Stimulated activated naive CD8-positive, alpha-beta T cell treated with anti-CD3 and anti-CD28 coated beads, Interleukin-15, Interleukin-2, amounts not matched to agents 100 U/mL and 50 U/mL, for 24 hours (primary cell): ENCODE measurements around the gene SHB.
"Not testable (repeated sequence)": the region's sequence is repeated elsewhere in the genome, so short reads cannot be mapped to it uniquely, and the experiment has no call there.

Experiments
- ATAC-seq: fragments of 150-1000 bp; cut with Tn5 transposase; one replicate; pipeline ENCODE4 v1.10.0; 2021
- DNase-seq: peaks from one replicate; pipeline ENCODE4 v3.0.0; 2021

SHB gene

DNA sequence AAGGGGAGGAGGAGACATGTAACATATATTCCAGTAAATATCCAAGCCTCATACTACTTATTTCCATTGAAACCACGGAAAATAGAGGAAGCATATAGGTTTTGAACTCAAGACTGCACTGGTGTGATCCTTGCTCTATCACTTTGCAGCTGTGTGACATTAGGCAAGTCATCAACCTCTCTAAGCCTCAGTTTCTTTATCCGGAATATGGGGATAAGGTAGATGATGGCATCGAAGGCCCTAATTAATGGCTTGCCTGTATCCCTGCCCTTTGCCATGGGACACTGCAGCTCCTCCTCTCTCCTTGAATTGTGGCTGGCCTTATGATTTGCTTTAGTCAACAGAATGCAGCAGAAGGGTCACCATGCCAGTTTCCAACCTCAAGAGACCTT, 6.9 kb downstream of the SHB start:
- DNase-seq (no peak), ATAC-seq (no peak)

DNA sequence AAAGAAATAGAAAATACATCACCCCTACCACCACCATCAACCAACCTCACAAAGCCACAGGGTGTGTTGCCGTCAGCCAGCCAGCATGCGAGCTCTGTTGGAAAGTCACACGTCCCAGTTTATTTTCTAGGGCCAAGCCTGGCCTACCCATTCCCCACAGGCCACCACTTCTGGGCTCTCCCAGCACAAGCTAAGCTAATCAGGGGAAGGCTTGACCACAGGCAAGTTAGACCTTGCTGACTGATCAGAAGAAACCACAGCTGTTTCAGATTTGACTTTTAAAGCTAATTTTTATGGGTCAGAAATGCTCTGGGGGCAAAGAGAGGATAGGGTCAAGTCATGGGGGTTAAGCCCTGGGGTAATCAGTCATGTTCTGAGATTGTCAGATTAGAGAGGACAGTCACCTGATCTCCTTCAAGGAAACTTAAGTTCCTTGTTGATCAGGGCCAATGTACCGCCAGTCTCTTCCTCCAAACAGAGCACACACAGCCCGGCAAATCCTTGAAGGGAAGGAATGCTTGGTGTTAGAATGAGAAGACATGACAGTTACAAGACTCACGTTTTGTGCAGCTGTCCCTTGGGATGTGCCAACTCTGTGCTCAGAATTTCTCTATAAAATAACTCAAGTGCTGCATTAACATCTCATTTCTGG, 7.6 kb downstream of the SHB start:
- no peak for ATAC-seq
- no peak for DNase-seq

DNA sequence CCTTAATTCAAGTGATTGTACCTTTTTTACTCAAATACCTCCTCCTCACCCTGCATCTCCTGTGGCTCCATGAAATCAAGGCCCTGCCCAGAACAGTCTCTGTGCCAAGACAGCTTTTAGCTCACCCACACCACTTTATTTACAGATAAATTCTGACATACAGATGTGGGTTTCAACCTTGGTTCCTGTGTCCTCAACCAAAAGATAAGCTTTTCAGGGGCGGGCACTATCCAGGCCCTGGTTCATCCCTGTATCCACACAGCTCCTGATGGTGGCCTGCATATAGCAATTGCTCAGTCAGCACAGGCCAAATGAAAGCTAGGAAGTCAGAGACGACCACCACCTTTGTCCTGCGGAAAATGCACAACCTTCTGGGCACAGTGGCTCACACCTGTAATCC, 8.3 kb downstream of the SHB start:
- no peak for ATAC-seq
- no peak for DNase-seq

DNA sequence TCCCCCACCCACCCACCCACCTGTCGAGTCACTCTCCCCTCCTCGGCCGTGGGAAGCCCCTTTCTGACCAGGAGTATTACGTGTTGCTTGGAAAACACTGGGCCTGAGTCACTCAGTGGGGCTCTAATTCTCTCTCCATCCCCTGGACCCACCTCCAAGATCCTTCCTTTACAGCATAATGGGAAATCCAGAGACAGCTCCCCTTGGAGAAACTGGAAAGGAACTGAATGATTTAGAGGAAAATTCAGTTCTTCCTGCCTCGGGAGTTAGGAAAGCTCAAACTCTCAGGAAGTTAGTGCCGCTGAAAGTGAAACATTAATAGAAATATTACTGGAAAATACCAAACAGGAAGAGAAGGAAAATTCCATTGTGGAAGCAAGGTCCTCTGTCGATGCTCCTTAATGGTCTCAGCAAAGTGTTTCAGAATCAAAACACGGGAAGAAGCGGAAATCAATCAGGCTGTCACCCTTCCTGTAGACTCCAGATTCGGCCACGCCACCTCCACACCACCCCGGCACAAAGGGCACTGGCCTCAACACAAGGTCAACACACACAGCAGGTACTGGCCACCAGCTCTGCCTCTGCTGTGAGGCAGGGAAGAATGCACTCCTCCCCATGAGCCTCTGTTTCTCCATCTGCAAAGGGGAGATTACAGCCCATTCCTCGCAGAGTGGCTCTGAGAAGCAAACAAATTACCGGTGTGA, 9.6 kb downstream of the SHB start:
- DNase-seq: no peak

DNA sequence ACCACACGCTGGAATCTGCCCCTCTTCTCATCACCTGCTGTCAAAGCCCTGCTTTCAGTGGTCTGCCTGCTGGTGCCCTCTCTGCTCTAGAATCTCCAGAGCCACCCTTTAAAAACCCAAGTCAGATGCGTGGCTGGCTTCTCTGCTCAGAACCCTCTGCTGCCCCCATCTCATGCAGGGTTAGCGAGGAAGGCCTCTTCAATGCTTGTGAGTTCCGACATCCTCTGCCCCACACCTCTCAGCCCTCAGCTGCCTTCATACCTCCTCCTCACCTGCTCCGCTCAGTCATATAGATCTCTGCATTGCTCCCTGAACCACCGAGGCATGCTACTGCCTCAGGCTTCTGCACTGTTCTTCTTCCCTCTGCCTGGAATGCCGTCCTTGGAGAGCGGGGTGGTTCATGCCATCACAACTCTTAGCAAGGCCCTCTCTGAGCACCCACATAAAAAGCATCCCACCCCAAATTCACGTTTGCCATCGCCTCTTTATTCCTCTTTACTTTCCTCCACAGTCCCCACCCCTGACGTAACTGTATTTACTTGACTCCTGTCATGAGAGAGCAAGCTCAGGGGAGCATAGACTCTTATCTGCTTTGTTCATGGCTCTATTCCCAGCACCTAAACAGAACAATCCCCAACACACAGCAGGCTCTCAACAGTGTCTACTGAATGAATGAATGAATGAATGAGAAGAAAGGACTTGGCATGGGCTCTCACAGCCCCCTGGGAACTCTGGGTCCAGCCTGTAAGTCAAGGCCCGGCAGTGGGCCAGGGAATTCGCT, 10.4 kb downstream of the SHB start:
- DNase-seq: no peak
- ATAC-seq: no peak

More for the DNA sequence above, 9.6 kb downstream of the SHB start:
- ATAC-seq: no peak

DNA sequence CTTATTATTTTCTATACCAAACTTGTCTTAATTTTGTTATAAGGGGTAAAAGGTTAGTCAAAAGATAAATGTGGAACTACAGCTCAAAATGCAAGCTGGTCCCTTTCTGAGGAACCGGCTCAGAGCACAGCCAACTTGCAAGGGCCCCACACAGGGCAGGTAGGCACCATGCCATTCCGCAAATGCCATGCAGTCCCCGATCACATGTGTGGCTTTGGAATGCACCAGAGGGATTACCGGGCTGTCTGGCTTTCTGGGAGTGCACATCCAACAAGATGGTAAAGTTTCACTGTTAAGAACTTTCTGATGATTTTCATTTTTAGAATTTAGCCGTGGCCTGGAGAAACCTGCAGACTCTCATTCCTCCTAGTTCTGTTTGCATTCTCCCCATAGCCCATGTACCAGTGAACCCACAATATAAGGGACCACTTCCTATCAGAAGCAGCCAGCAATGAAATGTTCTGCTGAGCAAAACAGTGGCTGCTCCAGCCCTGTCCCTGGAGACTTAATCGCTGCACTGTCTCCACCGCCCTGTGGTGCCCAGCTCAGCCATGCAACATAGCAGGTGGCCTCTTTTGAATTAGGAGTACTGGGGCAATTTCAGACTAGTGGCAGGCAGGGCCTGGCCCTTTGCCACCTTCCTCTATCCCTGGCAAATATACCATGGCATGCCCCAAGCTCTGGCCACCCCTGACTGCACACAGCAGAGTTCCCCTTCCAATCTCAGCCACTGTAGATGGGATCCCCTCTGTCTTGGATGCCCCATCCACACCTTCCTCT, 11.4 kb downstream of the SHB start:
- DNase-seq (no peak), ATAC-seq (no peak)

DNA sequence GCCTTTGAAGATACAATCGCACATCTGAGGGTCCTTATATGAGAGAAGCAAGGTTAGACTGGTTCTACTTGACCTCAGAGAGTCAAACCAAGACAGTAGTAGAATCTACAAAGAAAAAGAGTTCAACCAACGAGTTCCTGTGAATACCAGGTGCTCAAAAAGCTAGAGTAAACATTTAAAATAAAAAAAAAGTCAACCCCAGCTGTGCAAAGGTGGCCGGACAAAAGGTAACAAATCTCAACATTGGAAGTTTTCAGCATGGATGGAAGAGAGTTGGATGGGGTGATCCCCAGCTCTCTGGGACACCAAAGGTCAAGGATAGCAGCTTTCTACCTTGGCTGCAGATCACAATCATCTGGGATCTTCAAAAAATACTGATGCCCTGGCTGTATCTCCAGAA, 14.4 kb downstream of the SHB start:
- DNase-seq (no peak), ATAC-seq (no peak)

DNA sequence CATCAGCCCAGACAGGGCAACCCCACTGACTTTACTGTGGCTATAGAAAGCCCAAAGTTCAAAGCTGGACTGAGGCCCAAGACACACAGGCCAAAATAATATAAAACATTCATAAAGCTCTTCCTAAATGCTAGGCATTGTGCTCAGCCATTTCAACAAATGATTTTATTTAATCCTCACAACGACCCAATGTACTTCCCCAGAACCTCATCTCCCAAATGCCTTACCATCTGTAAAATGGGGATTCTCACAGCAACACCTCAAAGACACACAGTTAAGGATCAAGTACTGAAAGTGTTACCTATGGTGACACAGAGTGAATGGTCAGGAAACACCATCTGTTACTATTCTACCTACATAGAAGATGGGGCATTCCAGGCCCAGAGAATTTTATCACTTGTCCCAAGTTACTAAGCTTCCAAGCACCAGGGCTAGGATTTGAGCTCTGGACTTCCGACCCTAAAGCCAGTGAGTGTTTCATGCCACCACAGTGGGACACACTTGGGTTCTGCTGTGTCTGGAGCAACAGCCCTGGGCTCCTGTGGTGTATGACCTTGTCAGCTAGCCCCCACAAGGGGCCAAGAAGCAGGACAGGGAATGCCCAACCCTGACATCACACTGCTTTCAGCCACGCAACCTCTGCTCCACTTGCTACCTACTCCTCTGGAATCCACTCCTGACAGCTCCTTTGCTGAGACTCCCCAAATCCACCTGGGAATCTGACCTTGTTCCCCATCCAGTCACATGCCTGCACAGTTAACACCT, 15.1 kb downstream of the SHB start:
- DNase-seq (no peak), ATAC-seq (no peak)

DNA sequence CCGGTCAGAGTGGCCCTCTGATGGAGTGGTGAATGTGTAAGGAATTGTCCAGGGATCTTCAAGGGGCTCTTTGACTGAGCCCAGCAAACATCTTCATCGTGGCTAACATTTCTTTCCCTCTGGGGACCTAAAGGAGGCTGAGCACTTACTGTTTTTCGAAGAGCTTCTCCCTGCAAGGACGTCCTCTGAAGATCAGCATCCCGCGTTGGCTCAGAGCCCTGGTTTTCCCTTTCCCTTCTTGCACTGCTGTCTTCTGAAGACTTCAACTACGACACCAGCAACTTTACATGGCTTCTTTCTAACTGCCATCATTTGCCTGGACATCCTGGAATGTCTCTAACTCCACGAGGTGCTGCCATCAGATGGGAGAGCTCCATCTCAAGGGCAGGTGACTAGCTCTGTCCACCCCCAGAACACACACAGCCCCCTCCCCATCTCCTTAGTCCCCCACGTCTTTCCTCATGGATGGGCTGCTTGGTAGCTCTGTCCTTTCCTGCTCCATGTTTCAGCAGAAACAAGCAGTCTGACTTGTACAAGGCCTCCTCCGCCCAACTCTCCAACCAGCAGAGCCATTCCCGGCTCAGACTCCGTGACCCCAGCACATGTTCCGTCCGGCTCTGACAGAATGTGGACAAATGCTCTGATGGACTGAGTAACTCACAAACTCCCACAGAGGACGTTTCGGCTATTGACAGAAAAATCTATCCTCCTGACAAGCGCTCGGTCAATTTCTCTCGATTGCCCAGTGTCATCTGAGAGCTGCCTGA, 17.1 kb downstream of the SHB start:
- DNase-seq: no peak

DNA sequence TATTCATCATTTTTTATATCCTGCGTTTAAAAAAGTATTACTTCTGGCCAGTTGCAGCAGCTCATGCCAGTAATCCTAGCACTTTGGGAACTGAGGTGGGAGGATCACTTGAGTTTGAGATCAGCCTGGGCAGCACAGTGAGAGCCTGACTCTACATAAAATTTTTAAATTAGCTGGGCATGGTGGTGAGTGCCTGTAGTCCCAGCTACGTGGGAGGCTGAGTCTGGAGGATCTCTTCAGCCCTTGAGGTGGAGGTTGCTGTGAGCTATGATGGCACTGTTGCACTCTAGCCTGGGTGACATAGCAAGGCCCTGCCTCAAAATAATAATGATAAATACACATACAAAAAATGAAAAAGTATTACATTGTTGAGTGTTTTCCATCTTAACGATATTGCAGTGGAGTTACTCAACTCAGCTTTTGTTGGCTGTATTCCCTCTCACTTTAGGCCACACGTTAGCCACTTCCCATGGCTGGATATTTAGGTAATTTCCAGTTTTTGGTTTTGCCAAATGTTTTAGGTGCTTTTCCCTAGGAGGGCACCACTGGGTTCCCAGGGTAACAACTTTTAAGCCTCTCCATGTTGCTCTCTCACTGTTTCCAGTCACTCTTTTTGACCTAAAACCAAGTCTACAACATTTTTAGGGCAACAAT, 20.6 kb downstream of the SHB start:
- DNase-seq: no peak
- ATAC-seq: no peak

More for the DNA sequence above, 17.1 kb downstream of the SHB start:
- no peak for ATAC-seq

DNA sequence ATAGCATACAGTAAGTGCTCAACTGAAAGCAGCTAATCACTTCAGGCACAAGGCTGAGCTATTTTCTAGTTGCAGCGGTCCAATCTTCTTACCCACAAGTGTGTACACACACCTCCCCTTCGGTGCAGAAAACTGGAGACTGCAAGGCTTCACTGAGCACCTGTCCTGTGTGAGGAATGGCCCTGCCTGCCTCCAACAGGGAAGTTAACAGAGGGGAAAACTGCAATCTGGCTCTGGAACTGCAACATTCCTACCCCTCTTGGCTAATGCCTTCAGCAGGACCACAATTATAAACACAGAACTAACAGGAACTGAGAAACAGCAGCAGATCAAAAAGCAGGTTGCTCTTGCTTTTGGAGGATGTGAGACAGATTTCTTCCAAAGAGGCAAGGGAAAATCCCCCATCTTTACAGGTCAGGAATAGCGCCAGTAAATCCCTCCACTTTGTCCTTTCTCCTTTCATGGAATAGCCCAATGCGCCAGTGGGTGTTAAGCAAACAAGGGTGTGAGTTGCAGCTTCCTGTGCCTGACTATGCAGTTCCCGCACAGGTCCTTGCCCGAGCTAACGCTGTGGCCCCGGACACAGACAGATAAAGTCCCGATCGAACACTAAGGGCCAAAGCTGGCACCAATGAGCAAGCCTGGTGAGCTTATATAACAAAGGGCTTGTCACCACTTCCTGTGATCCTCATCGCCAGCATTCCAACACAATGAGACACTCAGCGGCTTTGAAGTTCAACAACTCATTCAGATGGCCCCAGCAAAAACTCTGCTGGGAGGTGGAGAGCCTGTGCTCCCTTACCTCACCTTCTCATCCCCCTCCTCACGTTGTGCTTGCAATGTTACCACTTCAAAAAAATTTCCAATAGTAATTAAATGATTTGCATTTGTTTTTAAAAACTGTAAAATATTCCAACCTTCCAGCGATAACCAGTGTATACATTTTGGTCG, 21.5 kb downstream of the SHB start:
- ATAC-seq (no peak), DNase-seq (no peak)

DNA sequence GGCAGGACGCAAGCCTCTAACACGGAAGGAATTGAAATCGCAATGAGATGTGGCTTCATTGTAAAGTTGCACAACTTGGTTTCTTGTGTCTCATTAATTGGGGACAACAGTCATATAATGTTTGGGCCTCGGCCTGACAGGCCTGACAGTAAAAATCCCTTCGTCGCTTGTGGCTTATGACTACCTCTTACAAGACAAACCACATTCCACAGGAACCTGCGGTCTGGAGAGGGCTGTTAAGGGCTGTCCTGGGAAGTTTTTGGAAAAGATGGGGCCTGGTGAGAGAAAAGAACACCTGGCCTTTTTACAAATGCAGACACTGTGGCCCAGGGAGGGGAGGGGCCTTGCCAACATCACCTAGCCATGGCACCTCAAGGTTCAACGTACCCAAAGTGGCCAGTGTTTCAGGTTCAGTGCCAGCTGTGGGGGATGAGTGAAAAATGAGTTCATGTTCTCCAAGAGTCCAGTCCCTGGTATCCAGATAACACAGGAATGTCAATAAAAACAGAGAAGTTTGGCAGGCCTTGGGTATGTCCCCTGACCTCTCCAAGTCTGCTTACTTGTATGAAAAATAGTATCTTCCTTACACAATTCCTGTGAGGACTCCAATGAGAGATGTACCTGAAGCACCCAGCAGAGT, 22.2 kb downstream of the SHB start:
- ATAC-seq (no peak), DNase-seq (no peak)

DNA sequence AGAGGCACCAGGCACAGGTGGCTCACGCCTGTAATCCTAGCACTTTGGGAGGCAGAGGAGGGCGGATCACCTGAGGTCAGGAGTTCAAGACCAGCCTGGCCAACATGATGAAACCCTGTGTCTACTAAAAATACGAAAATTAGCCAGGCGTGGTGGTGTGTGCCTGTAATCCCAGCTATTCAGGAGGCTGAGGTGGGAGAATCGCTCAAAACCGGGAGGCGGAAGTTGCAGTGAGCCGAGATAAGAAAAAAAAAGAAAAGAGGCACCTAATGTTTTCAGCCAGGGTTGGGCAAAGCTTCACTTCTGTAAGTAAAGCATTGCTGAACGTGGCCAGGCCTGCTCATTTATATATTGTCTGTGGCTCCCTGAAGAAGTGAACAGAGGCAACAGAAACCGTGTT, 23.1 kb downstream of the SHB start:
- DNase-seq, ATAC-seq: not testable (repeated sequence)

DNA sequence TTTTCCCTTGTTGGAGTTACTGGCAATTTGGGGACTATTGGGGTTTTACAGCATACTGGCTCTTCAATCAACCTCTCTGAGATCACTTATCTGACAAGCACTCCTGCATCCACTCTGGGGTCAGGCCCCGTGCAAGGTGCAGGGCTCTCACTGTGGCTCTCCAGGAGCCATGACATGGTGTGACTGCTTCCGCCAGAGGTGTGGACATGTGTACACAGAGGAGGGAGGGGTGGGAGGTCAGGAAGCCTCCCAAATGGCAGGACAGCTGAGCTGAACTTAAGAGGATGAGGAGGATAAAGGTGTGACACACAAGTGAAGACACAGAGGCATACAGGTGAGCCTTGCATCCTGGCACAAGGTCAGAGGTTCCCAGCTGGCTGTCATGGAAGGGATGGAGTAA, 24.3 kb downstream of the SHB start:
- ATAC-seq (no peak), DNase-seq (no peak)

DNA sequence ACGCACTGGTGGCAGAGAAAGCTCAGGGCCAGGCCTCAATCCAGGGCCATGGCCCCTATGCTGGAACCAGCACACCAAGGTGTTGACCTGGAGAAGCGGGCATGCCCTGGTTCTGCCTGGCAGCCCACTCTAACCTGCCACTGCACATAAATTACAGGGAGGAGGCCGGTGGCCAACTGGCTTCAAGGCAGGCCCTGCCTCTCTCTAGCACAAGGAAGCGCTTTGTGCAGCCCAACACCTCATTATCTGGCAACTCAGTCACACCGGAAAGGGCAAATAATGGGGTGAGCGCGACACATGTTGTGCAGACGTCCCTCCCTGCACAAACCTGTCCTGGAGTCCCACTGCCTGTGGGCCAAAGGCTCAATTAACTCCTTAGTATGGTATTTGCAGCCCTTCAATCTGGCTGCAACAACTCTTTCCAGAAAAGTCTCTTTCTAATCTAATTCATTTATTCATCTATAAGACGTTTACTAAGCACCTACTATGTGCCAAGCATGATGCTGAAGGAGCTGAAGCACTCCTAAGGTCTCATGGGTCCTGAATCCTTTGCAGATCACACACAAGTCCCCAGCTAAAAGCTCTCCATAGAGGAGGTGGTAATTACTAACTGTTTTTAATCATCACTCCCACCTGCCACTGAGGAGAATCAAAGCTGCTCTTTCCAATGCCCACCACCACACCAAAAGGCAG, 24.9 kb downstream of the SHB start:
- ATAC-seq: no peak

DNA sequence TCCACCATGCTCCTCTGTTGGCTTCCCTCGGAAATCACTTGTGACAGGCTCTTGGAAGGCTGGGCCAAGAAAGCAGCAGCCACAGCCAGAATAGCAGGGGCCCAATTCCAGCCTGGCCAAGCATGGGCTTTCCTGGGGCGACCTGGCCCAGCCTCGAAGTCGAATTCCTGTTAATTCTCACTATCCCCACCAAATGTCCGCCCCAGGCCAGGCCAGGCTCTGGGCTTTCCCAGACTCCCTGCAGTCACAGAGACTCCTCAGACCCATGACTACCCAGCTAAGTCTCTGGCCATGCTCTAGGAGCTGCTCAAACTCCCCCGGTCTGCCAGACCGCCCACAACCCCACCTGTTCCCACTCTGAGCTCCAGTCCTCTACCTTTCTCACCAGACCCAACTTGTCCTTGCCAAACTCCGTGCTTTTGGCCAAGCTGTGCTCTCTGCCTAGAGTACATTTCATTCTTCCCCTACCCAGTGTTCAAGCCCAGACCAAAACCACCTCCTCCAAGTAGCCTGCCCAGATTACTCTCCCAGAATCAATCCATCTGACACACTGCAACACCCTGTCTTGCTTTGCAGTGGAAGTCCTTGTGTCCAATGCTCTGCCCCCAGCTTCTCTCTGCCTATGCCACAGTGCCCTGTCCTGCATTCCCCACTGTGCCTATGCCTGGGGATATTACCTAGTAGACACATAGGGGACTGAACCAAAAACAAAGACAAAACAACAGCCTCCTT, 26.2 kb downstream of the SHB start:
- ATAC-seq: no peak
- no peak for DNase-seq

More for the DNA sequence above, 24.9 kb downstream of the SHB start:
- DNase-seq: no peak

DNA sequence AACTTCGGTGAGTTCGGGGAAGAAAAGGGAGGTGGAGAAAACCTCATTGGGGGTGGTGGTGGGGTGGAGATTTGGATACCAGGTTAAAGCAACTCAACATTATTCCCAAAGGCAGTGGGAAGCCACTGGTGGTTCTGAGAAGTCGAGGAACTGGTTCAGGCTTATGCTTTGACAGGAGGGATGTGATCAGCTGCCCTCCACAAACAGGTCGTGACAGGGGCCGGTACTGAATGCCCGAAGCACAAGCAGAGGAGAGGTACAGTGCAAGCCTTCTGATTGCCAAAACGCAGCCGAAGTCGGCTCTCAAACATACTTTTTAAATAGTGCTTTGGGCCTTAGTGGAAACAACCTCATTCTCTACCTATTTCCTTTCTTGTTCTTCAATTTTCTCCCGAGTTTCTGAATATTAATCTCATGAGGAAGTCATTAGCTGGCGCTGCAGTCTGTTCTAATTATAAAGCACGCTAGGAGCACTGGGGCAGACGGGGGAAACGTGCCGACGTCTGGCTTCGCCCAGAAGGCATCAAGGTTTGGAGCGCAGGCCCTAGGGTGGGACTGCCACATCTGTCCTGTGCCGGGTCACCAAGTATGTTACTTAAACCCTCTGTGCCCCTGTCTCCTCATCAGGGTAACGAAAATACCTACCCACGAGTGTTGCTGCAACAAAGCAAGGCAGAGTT, 27.3 kb downstream of the SHB start:
- no peak for ATAC-seq
- DNase-seq: no peak
